GM12875 (cell line): Measurements from ENCODE around the gene BLNK.

ENCODE experiments used
- H3K4me3 ChIP-seq: one replicate; pipeline ENCODE4 v1.5.1; 2011; ENCODE audit warnings: low read depth, low read length, control low read depth
- TF ChIP-seq, protein P1 (sequence below): IDR thresholded peaks from 2 replicates; pipeline ENCODE4 v1.5.1; 2011; ENCODE audit warnings: low read depth, mild to moderate bottlenecking, control low read depth, inconsistent platforms, low read length, moderate library complexity, borderline replicate concordance; ENCODE audit not compliant: insufficient read depth

Gene BLNK

GRCh38 chr10:96238646-96239623 lies 32.4 kb downstream of the BLNK start:
- no peak overlapping the region for H3K4me3 ChIP-seq
- TF ChIP-seq, protein P1, sequence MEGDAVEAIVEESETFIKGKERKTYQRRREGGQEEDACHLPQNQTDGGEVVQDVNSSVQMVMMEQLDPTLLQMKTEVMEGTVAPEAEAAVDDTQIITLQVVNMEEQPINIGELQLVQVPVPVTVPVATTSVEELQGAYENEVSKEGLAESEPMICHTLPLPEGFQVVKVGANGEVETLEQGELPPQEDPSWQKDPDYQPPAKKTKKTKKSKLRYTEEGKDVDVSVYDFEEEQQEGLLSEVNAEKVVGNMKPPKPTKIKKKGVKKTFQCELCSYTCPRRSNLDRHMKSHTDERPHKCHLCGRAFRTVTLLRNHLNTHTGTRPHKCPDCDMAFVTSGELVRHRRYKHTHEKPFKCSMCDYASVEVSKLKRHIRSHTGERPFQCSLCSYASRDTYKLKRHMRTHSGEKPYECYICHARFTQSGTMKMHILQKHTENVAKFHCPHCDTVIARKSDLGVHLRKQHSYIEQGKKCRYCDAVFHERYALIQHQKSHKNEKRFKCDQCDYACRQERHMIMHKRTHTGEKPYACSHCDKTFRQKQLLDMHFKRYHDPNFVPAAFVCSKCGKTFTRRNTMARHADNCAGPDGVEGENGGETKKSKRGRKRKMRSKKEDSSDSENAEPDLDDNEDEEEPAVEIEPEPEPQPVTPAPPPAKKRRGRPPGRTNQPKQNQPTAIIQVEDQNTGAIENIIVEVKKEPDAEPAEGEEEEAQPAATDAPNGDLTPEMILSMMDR, result no peak

GRCh38 chr10:96236876-96237275 lies 34.5 kb downstream of the BLNK start:
- TF ChIP-seq, protein P1, result no peak
- H3K4me3 ChIP-seq, result no peak overlapping the region

- TF ChIP-seq, protein P1, result no peak
- H3K4me3 ChIP-seq, result no peak overlapping the region
Measured at GRCh38 chr10:96236090-96236478, 35.3 kb downstream of the BLNK start.

DNA sequence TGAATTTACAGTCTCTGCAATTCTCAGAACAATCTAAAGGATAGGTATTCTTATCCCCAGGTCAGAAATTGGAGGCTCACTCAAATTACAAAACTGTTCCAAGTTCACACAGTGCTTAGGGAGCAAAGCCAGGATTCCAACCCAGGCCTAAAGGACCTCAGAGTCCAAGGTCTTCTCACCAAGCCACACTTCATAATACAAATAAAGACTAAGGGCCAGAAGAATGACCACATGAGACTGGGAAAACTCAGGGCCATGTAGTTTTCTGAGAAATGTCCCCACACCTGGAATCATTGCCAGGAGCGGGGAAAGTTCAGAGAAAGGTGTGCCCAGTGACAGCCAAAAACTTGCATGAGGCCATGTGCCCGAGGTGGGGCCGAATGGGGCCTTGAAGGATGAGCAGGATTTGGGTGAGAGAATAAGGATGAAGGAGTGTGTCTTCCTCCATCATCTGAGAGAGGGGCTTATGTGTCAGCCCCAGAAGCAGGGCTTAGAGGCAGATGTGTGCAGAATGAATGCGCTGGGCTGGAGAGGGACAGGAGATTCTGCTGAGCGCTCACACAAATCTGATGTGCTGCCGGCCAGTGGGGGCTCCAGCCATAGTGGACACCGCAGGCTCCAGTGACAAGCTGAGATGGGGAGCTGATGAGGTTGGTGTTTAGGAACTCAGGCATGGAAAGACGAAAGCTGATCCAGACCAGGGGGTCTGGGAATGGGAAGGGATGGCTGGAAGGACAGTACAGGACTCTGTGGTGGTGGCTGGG lies 35.9 kb downstream of the BLNK start:
- TF ChIP-seq, protein P1, result no peak
- no peak overlapping the region for H3K4me3 ChIP-seq

GRCh38 chr10:96233959-96234358 lies 37.4 kb downstream of the BLNK start:
- TF ChIP-seq, protein P1, result no peak

DNA sequence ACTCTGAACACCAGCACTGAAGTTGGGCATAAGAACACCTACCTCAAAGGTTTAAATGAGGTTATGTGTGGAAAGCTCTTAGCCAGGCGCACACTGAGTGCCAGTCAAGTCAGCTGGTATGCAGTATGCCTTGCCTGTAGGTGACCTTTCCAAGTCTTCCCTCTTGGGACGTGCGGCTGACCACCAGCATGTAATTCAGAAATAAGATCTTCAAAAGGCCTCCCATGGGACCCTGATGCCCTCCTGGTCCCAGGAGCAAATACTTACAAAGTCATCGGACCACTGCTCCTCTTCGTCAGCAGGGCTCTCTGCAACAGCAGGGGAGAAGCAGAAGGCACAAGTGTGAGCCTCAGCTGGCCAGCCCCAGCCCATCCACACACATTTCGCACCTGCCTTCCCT lies 40.8 kb downstream of the BLNK start:
- TF ChIP-seq, protein P1, result no peak

More at GRCh38 chr10:96233959-96234358, 37.4 kb downstream of the BLNK start:
- no peak overlapping the region for H3K4me3 ChIP-seq

More for the DNA sequence above, 40.8 kb downstream of the BLNK start:
- H3K4me3 ChIP-seq, result no peak overlapping the region
